NT2/D1 (cell line): ENCODE data around the gene PURA.
"Not testable (repeated sequence)": the region's sequence is repeated elsewhere in the genome, so short reads cannot be mapped to it uniquely, and the experiment has no call there.

Experiments
- DNase-seq: peaks from one replicate; pipeline ENCODE4 v3.0.0-alpha.2; 2011; ENCODE audit warnings: low read depth, low spot score
- H3K27me3 ChIP-seq: 2 replicates; pipeline ENCODE4 v1.6.0; 2011; ENCODE audit warnings: mild to moderate bottlenecking; ENCODE audit not compliant: insufficient read length, insufficient read depth
- H3K36me3 ChIP-seq: 2 replicates; pipeline ENCODE4 v1.6.1; 2011; ENCODE audit warnings: mild to moderate bottlenecking, low read length, mixed read lengths; ENCODE audit not compliant: insufficient read depth, insufficient read length
- H3K4me1 ChIP-seq: 2 replicates; pipeline ENCODE4 v1.5.1; 2011; ENCODE audit not compliant: insufficient read depth, insufficient read length
- H3K4me3 ChIP-seq: 2 replicates; pipeline ENCODE4 v1.5.1; 2011; ENCODE audit warnings: low read depth; ENCODE audit not compliant: insufficient read length
- H3K9ac ChIP-seq: 2 replicates; pipeline ENCODE4 v1.6.0; 2011; ENCODE audit warnings: low read depth; ENCODE audit not compliant: insufficient read length
- H3K9me3 ChIP-seq: 2 replicates; pipeline ENCODE4 v1.5.1; 2011; ENCODE audit warnings: mild to moderate bottlenecking, low read length; ENCODE audit not compliant: insufficient read depth
- SUZ12 ChIP-seq: IDR thresholded peaks from 2 replicates; pipeline ENCODE4 v1.6.1; 2011; ENCODE audit not compliant: insufficient read length, insufficient read depth; ENCODE audit errors: extremely low read depth
- YY1 ChIP-seq: IDR thresholded peaks from 2 replicates; pipeline ENCODE4 v1.6.1; 2011; ENCODE audit not compliant: insufficient read length, insufficient read depth
- ZNF274 ChIP-seq: IDR thresholded peaks from 2 replicates; pipeline ENCODE4 v1.6.1; 2011; ENCODE audit warnings: mild to moderate bottlenecking, low read depth, low read length

Gene PURA

GRCh38 chr5:140148508-140148907 is 34.6 kb downstream of the PURA start:
- no peak for TF ChIP-seq YY1
- TF ChIP-seq ZNF274: no peak
- TF ChIP-seq SUZ12: no peak
- H3K4me1 ChIP-seq: peaks cover 8% of the 10 kb centered on the region
- no peaks in the 10 kb centered on the region for H3K36me3 ChIP-seq
- no peak overlapping the region for H3K9ac ChIP-seq
- H3K27me3 ChIP-seq: peaks cover 39% of the 10 kb centered on the region
- no peaks in the 10 kb centered on the region for H3K9me3 ChIP-seq
- no peak overlapping the region for H3K4me3 ChIP-seq
- no peak for DNase-seq

- Histone ChIP-seq H3K9ac (no peak overlapping the region), H3K27me3 (peaks cover 34% of the 10 kb centered on the region)
Observed at GRCh38 chr5:140150201-140150600, 36.3 kb downstream of the PURA start.

GRCh38 chr5:140151144-140152021 is 37.5 kb downstream of the PURA start:
- Histone ChIP-seq H3K4me1 (peaks cover 4% of the 10 kb centered on the region), H3K9ac (no peak overlapping the region), H3K4me3 (no peak overlapping the region), H3K9me3 (no peaks in the 10 kb centered on the region), H3K36me3 (no peaks in the 10 kb centered on the region), H3K27me3 (peaks cover 22% of the 10 kb centered on the region)
- DNase-seq: no peak
- TF ChIP-seq ZNF274 (no peak), SUZ12 (no peak), YY1 (no peak)

More at GRCh38 chr5:140150201-140150600, 36.3 kb downstream of the PURA start:
- TF ChIP-seq SUZ12 (no peak), YY1 (no peak), ZNF274 (no peak)
- DNase-seq: no peak
- no peaks in the 10 kb centered on the region for H3K9me3 ChIP-seq
- H3K4me1 ChIP-seq: peaks cover 8% of the 10 kb centered on the region
- H3K4me3 ChIP-seq: no peak overlapping the region
- no peaks in the 10 kb centered on the region for H3K36me3 ChIP-seq

GRCh38 chr5:140152022-140152999 is 38.4 kb downstream of the PURA start:
- TF ChIP-seq YY1 (no peak), SUZ12 (no peak), ZNF274 (no peak)
- Histone ChIP-seq H3K36me3 (no peaks in the 10 kb centered on the region), H3K4me3 (no peak overlapping the region), H3K9ac (no peak overlapping the region), H3K4me1 (peaks cover 4% of the 10 kb centered on the region), H3K27me3 (peaks cover 13% of the 10 kb centered on the region), H3K9me3 (no peaks in the 10 kb centered on the region)
- DNase-seq: no peak

GRCh38 chr5:140153255-140153654 is 39.3 kb downstream of the PURA start:
- Histone ChIP-seq H3K4me3 (no peak overlapping the region), H3K4me1 (peaks cover 4% of the 10 kb centered on the region), H3K9me3 (no peaks in the 10 kb centered on the region), H3K36me3 (no peaks in the 10 kb centered on the region), H3K27me3 (peaks cover 4% of the 10 kb centered on the region), H3K9ac (no peak overlapping the region)
- no peak for DNase-seq
- no peak for TF ChIP-seq SUZ12
- no peak for TF ChIP-seq YY1
- no peak for TF ChIP-seq ZNF274

GRCh38 chr5:140153905-140154304 is 40.0 kb downstream of the PURA start:
- H3K4me3 ChIP-seq: no peak overlapping the region
- DNase-seq: no peak
- H3K36me3 ChIP-seq: no peaks in the 10 kb centered on the region
- H3K27me3 ChIP-seq: no peaks in the 10 kb centered on the region
- TF ChIP-seq YY1: no peak
- no peak for TF ChIP-seq ZNF274
- TF ChIP-seq SUZ12: no peak
- H3K9me3 ChIP-seq: no peaks in the 10 kb centered on the region
- no peak overlapping the region for H3K9ac ChIP-seq
- peaks cover 4% of the 10 kb centered on the region for H3K4me1 ChIP-seq

- DNase-seq, H3K9ac ChIP-seq, H3K9me3 ChIP-seq, H3K4me3 ChIP-seq, H3K36me3 ChIP-seq, H3K4me1 ChIP-seq, H3K27me3 ChIP-seq: not testable (repeated sequence)
Observed at GRCh38 chr5:140154710-140155381, 40.9 kb downstream of the PURA start.
